HG03575 (cell line): ENCODE measurements around the gene PRKACG.

Source experiments
- ATAC-seq: cut with Tn5 transposase; IDR thresholded peaks from one replicate; pipeline ENCODE4 v1.9.1; 2021; ENCODE audit not compliant: unreplicated experiment, insufficient number of reproducible peaks, low FRiP score; ENCODE audit errors: extremely low read depth

Gene PRKACG

GRCh38 chr9:68964102-68964541 lies 49.8 kb downstream of the PRKACG start:
- ATAC-seq = no peak

- no peak for ATAC-seq
These were observed 50.5 kb downstream of the PRKACG start for GRCh38 chr9:68963416-68963815.
